PC-3 (cell line): ENCODE measurements around the gene ANKRA2.

ENCODE experiments used
- CTCF ChIP-seq: fragments of 300-600 bp; sonication (generic); conservative IDR thresholded peaks from 2 replicates; pipeline ENCODE4 v1.5.1; 2017; ENCODE audit warnings: antibody characterized with exemption, low read depth, mild to moderate bottlenecking, low read length
- EZH2 ChIP-seq: fragments of 300-600 bp; sonication (generic); IDR thresholded peaks from one replicate; pipeline ENCODE4 v1.6.1; 2017; ENCODE audit warnings: antibody characterized with exemption, mild to moderate bottlenecking, low read length; ENCODE audit not compliant: unreplicated experiment
- EZH2phosphoT487 ChIP-seq: fragments of 300-600 bp; sonication (generic); IDR thresholded peaks from 2 replicates; pipeline ENCODE4 v1.6.1; 2018; ENCODE audit warnings: mild to moderate bottlenecking, antibody characterized with exemption, low read length, borderline replicate concordance

- TF ChIP-seq EZH2 (no peak), CTCF (no peak), EZH2phosphoT487 (no peak)
Observed at GRCh38 chr5:73545403-73545779, 20.0 kb downstream of the ANKRA2 start.
